GM12892 (cell line): ENCODE measurements around the gene TBX2.

ENCODE experiments used
- DNase-seq: peaks from one replicate; pipeline ENCODE4 v3.0.0; 2011; ENCODE audit not compliant: insufficient read length
- FAIRE-seq: peaks from 2 replicates; lab custom pipeline; 2011; peaks lifted over from hg19 to GRCh38; lab: Jason Lieb, UNC
- POLR2A ChIP-seq: IDR thresholded peaks from 2 replicates; pipeline ENCODE4 v1.6.1; 2011; ENCODE audit warnings: low read depth, low read length, control low read depth
- POLR2AphosphoS5 ChIP-seq: IDR thresholded peaks from 2 replicates; pipeline ENCODE4 v1.6.1; 2011; ENCODE audit warnings: low read depth, low read length, control low read depth
- TAF1 ChIP-seq: IDR thresholded peaks from 2 replicates; pipeline ENCODE4 v1.6.1; 2011; ENCODE audit warnings: low read depth, mild to moderate bottlenecking, control low read depth, low read length, borderline replicate concordance

Gene TBX2

GRCh38 chr17:61402073-61402541 is 2.5 kb downstream of the TBX2 start:
- no peak for FAIRE-seq
- TF ChIP-seq POLR2AphosphoS5 (no peak), POLR2A (no peak), TAF1 (no peak)

GRCh38 chr17:61402978-61403800 is 3.5 kb downstream of the TBX2 start:
- FAIRE-seq (no peak), DNase-seq (no peak)
- TF ChIP-seq POLR2A (no peak), POLR2AphosphoS5 (no peak), TAF1 (no peak)

More at GRCh38 chr17:61402073-61402541, 2.5 kb downstream of the TBX2 start:
- no peak for DNase-seq

GRCh38 chr17:61403801-61404662 is 4.4 kb downstream of the TBX2 start:
- DNase-seq, result no peak
- no peak for TF ChIP-seq TAF1
- TF ChIP-seq POLR2A, result no peak
- no peak for TF ChIP-seq POLR2AphosphoS5
- peak; percentile 14 for FAIRE-seq

GRCh38 chr17:61404663-61404912 is 4.9 kb downstream of the TBX2 start:
- no peak for DNase-seq
- no peak for FAIRE-seq
- no peak for TF ChIP-seq POLR2A
- TF ChIP-seq POLR2AphosphoS5, result no peak
- TF ChIP-seq TAF1, result no peak

GRCh38 chr17:61404913-61405685 is 5.5 kb downstream of the TBX2 start:
- TF ChIP-seq POLR2AphosphoS5 (no peak), TAF1 (no peak), POLR2A (no peak)
- FAIRE-seq (no peak), DNase-seq (no peak)

- DNase-seq (no peak), FAIRE-seq (no peak)
- TF ChIP-seq POLR2A (no peak), TAF1 (no peak), POLR2AphosphoS5 (no peak)
These were observed 6.3 kb downstream of the TBX2 start for GRCh38 chr17:61405686-61406536.

GRCh38 chr17:61406537-61406845 is 6.8 kb downstream of the TBX2 start:
- no peak for TF ChIP-seq POLR2A
- DNase-seq (no peak), FAIRE-seq (no peak)

GRCh38 chr17:61406971-61407911 is 7.6 kb downstream of the TBX2 start:
- TF ChIP-seq TAF1 (no peak), POLR2A (no peak), POLR2AphosphoS5 (no peak)
- DNase-seq (no peak), FAIRE-seq (no peak)

GRCh38 chr17:61408151-61409041 is 8.8 kb downstream of the TBX2 start:
- TF ChIP-seq TAF1 (no peak), POLR2AphosphoS5 (no peak), POLR2A (no peak)
- FAIRE-seq (no peak), DNase-seq (no peak)
